ENCODE data around the gene TNS1.

The TNS1 gene

DNA sequence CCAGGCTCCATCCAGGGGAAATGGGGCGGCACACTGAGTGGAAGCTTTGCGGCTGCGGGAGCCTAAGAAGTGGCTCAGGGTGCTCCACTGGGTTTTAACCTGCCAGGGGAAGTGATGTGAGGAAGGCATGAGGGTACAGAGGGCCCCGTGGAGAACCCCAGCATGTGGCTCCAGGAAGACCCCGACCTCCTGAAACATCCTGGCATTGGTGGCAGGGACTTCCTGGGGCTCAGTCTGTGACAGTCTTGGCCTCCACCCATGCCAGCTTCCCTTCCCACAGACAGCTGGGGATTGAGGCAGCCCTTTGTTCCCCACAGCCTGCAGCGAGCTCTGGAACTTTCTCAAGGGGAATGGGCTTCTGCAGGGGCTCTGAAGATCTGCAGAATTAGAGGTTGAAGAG is 146.6 kb downstream of the TNS1 start:
- H3K9me3 ChIP-seq (ENCODE audit: insufficient read depth, low read depth, low read length) = no peaks in the 10 kb centered on the region
- H3K4me1 ChIP-seq (ENCODE audit: insufficient read depth, low read length, poor library complexity, severe bottlenecking) = no peaks in the 10 kb centered on the region
- H3K36me3 ChIP-seq (ENCODE audit: insufficient read depth, low read length) = no peaks in the 10 kb centered on the region
- H3K4me2 ChIP-seq (ENCODE audit: low read depth, low read length, poor library complexity, severe bottlenecking) = no peak overlapping the region
- no peak overlapping the region for H3K4me3 ChIP-seq (ENCODE audit: low read length, poor library complexity, severe bottlenecking)
- no peaks in the 10 kb centered on the region for H4K20me1 ChIP-seq (ENCODE audit: insufficient read depth, low read length, poor library complexity, severe bottlenecking)
- H3K9me2 ChIP-seq (replicated peaks; ENCODE audit: low read depth, low read length) = no peaks in the 10 kb centered on the region
- no peaks in the 10 kb centered on the region for H3F3A ChIP-seq (ENCODE audit: low read depth)
- no peaks in the 10 kb centered on the region for H3K27me3 ChIP-seq (ENCODE audit: insufficient read depth, low read length, poor library complexity, severe bottlenecking)
- no peak overlapping the region for H2AFZ ChIP-seq (ENCODE audit: low read length)
- H3K9ac ChIP-seq (ENCODE audit: low read depth, low read length, poor library complexity, severe bottlenecking) = no peak overlapping the region
- TF ChIP-seq EZH2phosphoT487 (IDR thresholded peaks at IDR 0.05; ENCODE audit: borderline replicate concordance) = no peak
- TF ChIP-seq, protein P1, sequence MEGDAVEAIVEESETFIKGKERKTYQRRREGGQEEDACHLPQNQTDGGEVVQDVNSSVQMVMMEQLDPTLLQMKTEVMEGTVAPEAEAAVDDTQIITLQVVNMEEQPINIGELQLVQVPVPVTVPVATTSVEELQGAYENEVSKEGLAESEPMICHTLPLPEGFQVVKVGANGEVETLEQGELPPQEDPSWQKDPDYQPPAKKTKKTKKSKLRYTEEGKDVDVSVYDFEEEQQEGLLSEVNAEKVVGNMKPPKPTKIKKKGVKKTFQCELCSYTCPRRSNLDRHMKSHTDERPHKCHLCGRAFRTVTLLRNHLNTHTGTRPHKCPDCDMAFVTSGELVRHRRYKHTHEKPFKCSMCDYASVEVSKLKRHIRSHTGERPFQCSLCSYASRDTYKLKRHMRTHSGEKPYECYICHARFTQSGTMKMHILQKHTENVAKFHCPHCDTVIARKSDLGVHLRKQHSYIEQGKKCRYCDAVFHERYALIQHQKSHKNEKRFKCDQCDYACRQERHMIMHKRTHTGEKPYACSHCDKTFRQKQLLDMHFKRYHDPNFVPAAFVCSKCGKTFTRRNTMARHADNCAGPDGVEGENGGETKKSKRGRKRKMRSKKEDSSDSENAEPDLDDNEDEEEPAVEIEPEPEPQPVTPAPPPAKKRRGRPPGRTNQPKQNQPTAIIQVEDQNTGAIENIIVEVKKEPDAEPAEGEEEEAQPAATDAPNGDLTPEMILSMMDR (conservative IDR thresholded peaks at IDR 0.05; ENCODE audit: low read length) = no peak
- no peaks in the 10 kb centered on the region for H3K79me2 ChIP-seq (ENCODE audit: insufficient read depth, low read length)

GRCh38 chr2:217854684-217855420 is 147.9 kb downstream of the TNS1 start:
- TF ChIP-seq, protein P1 (conservative IDR thresholded peaks at IDR 0.05; ENCODE audit: low read length) = no peak
- TF ChIP-seq EZH2phosphoT487 (IDR thresholded peaks at IDR 0.05; ENCODE audit: borderline replicate concordance) = no peak
- no peak overlapping the region for H3K4me3 ChIP-seq (ENCODE audit: low read length, poor library complexity, severe bottlenecking)
- H3K79me2 ChIP-seq (ENCODE audit: insufficient read depth, low read length) = no peaks in the 10 kb centered on the region
- H3K9ac ChIP-seq (ENCODE audit: low read depth, low read length, poor library complexity, severe bottlenecking) = no peak overlapping the region
- H3F3A ChIP-seq (ENCODE audit: low read depth) = no peaks in the 10 kb centered on the region
- no peaks in the 10 kb centered on the region for H3K9me2 ChIP-seq (replicated peaks; ENCODE audit: low read depth, low read length)
- H3K9me3 ChIP-seq (ENCODE audit: insufficient read depth, low read depth, low read length) = no peaks in the 10 kb centered on the region
- no peak overlapping the region for H2AFZ ChIP-seq (ENCODE audit: low read length)
- H3K4me2 ChIP-seq (ENCODE audit: low read depth, low read length, poor library complexity, severe bottlenecking) = no peak overlapping the region
- no peaks in the 10 kb centered on the region for H4K20me1 ChIP-seq (ENCODE audit: insufficient read depth, low read length, poor library complexity, severe bottlenecking)
- H3K27me3 ChIP-seq (ENCODE audit: insufficient read depth, low read length, poor library complexity, severe bottlenecking) = no peaks in the 10 kb centered on the region
- no peaks in the 10 kb centered on the region for H3K4me1 ChIP-seq (ENCODE audit: insufficient read depth, low read length, poor library complexity, severe bottlenecking)
- no peaks in the 10 kb centered on the region for H3K36me3 ChIP-seq (ENCODE audit: insufficient read depth, low read length)

DNA sequence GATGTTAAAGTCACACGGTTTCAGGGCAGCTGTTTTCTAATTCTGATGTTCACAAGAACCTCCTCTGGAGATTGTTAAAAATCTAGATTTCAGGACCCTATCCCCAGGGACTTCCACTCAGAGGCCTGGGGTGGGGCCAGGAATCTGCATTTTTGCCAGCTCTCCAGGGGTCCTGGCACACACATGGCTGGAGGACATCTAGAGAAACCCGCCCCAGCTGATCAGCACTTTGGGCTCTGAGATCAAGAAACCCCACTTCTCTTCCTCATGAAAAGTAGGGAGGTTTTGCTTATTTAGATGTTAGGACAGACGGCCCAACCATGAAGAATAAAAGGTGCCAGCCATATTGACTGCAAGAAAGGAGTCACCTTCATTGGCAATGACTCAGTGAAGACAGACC is 148.8 kb downstream of the TNS1 start:
- no peaks in the 10 kb centered on the region for H3K27me3 ChIP-seq (ENCODE audit: insufficient read depth, low read length, poor library complexity, severe bottlenecking)
- H3K79me2 ChIP-seq (ENCODE audit: insufficient read depth, low read length) = no peaks in the 10 kb centered on the region
- no peak overlapping the region for H3K4me3 ChIP-seq (ENCODE audit: low read length, poor library complexity, severe bottlenecking)
- H2AFZ ChIP-seq (ENCODE audit: low read length) = no peak overlapping the region
- no peaks in the 10 kb centered on the region for H3F3A ChIP-seq (ENCODE audit: low read depth)
- H3K36me3 ChIP-seq (ENCODE audit: insufficient read depth, low read length) = no peaks in the 10 kb centered on the region
- H3K9me3 ChIP-seq (ENCODE audit: insufficient read depth, low read depth, low read length) = no peaks in the 10 kb centered on the region
- no peaks in the 10 kb centered on the region for H3K9me2 ChIP-seq (replicated peaks; ENCODE audit: low read depth, low read length)
- H3K9ac ChIP-seq (ENCODE audit: low read depth, low read length, poor library complexity, severe bottlenecking) = no peak overlapping the region
- H3K4me2 ChIP-seq (ENCODE audit: low read depth, low read length, poor library complexity, severe bottlenecking) = no peak overlapping the region
- no peaks in the 10 kb centered on the region for H4K20me1 ChIP-seq (ENCODE audit: insufficient read depth, low read length, poor library complexity, severe bottlenecking)
- no peaks in the 10 kb centered on the region for H3K4me1 ChIP-seq (ENCODE audit: insufficient read depth, low read length, poor library complexity, severe bottlenecking)
- TF ChIP-seq, protein P1 (conservative IDR thresholded peaks at IDR 0.05; ENCODE audit: low read length) = no peak
- no peak for TF ChIP-seq EZH2phosphoT487 (IDR thresholded peaks at IDR 0.05; ENCODE audit: borderline replicate concordance)

Measured in Loucy (cell line).